ENCODE data around the gene CSPG4. TPM values are rescaled to one million over a fixed set of nuclear protein-coding genes. Genes with fewer than 3 reads are reported as not detected.
"Not testable (repeated sequence)": the region's sequence is repeated elsewhere in the genome, so short reads cannot be mapped to it uniquely, and the experiment has no call there.

Gene CSPG4, protein sequence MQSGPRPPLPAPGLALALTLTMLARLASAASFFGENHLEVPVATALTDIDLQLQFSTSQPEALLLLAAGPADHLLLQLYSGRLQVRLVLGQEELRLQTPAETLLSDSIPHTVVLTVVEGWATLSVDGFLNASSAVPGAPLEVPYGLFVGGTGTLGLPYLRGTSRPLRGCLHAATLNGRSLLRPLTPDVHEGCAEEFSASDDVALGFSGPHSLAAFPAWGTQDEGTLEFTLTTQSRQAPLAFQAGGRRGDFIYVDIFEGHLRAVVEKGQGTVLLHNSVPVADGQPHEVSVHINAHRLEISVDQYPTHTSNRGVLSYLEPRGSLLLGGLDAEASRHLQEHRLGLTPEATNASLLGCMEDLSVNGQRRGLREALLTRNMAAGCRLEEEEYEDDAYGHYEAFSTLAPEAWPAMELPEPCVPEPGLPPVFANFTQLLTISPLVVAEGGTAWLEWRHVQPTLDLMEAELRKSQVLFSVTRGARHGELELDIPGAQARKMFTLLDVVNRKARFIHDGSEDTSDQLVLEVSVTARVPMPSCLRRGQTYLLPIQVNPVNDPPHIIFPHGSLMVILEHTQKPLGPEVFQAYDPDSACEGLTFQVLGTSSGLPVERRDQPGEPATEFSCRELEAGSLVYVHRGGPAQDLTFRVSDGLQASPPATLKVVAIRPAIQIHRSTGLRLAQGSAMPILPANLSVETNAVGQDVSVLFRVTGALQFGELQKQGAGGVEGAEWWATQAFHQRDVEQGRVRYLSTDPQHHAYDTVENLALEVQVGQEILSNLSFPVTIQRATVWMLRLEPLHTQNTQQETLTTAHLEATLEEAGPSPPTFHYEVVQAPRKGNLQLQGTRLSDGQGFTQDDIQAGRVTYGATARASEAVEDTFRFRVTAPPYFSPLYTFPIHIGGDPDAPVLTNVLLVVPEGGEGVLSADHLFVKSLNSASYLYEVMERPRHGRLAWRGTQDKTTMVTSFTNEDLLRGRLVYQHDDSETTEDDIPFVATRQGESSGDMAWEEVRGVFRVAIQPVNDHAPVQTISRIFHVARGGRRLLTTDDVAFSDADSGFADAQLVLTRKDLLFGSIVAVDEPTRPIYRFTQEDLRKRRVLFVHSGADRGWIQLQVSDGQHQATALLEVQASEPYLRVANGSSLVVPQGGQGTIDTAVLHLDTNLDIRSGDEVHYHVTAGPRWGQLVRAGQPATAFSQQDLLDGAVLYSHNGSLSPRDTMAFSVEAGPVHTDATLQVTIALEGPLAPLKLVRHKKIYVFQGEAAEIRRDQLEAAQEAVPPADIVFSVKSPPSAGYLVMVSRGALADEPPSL (N-terminal part only)
- 0.19 and 7.3 TPM in 2 replicates for total RNA-seq (ENCODE audit: low replicate concordance)
- long read RNA-seq = 0 reads

GRCh38 chr15:75712668-75713337, at the start of gene CSPG4:
Gene CSPG4 (minus strand): TSS chr15:75712848. CDS start chr15:75712755, 93 bp downstream.
- peak within 1 kb of the TSS; percentile 36 for H3K27ac Mint-ChIP-seq
- H3K4me3 Mint-ChIP-seq = peak within 1 kb of the TSS; percentile 75
- H3K9me3 Mint-ChIP-seq = no peaks in the 10 kb centered on the region
- H3K27me3 Mint-ChIP-seq = peaks cover 6% of the 10 kb centered on the region
- TF ChIP-seq CTCF (conservative IDR thresholded peaks at IDR 0.05) = no peak
- DNase-seq (ENCODE audit: extremely low spot score, unreplicated experiment) = peak; percentile 80
- no peaks in the 10 kb centered on the region for H3K36me3 Mint-ChIP-seq
- peaks cover 4% of the 10 kb centered on the region for H3K4me1 Mint-ChIP-seq (ENCODE audit: unreplicated experiment)

- H3K4me1 Mint-ChIP-seq (ENCODE audit: unreplicated experiment) = peaks cover 16% of the 10 kb centered on the region
- not testable (repeated sequence) for H3K4me3 Mint-ChIP-seq; H3K27ac Mint-ChIP-seq; H3K27me3 Mint-ChIP-seq; DNase-seq (ENCODE audit: extremely low spot score, unreplicated experiment); H3K36me3 Mint-ChIP-seq; H3K9me3 Mint-ChIP-seq
These were observed 49.7 kb upstream of the CSPG4 start for GRCh38 chr15:75762357-75762718.

DNA sequence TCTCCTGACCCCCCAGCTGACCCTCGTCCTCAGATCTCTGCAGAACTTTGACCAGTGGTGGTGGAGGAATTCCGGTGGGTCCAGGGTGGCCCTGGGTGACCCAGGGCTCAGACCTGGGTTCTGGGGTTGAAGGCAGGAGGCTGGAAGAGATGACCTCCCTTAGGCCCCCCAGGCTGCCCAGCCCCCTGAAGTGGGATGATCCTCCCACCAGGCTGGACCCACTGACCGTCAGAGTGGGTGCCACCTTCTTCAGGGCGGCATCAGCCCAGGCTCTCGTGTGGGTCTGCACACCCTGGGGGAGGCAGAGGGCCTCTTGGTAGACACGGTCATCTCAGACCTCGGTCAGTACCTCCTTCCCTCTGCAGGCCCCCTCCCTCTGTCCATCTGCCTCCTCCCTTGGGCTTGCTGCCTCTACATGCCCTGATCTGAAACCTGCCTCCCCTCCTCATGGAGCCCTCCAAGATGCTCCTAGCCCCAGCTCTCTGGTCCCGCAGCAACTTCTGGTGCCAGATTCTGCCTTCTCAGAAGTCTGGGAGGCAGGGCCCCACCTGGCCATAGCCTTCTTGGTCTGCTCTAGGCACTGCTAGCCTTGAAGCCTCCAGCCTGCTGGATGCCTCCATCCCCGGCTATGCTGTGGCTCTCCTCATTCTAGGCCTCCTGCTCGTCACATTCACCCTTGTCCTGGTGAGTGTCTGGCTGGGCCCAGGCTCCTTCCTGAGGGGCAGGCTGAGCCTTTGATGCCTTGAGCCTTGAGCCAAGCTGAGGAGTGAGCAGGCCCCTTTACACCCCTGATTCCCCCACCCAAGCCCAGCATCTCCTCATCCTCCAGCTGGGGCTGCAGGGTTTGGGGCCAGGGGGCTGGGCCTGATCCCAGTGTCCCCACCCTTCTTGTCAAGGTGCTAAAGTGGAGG, 49.1 kb upstream of the CSPG4 start:
- no peaks in the 10 kb centered on the region for H3K9me3 Mint-ChIP-seq
- H3K4me1 Mint-ChIP-seq (ENCODE audit: unreplicated experiment) = peaks cover 16% of the 10 kb centered on the region
- no peaks in the 10 kb centered on the region for H3K36me3 Mint-ChIP-seq
- no peak overlapping the region for H3K27ac Mint-ChIP-seq
- no peak overlapping the region for H3K4me3 Mint-ChIP-seq
- TF ChIP-seq CTCF (conservative IDR thresholded peaks at IDR 0.05) = no peak
- DNase-seq (ENCODE audit: extremely low spot score, unreplicated experiment) = no peak
- H3K27me3 Mint-ChIP-seq = no peaks in the 10 kb centered on the region

GRCh38 chr15:75760704-75761435, 48.2 kb upstream of the CSPG4 start:
- TF ChIP-seq CTCF (conservative IDR thresholded peaks at IDR 0.05) = no peak
- peaks cover 16% of the 10 kb centered on the region for H3K4me1 Mint-ChIP-seq (ENCODE audit: unreplicated experiment)
- H3K36me3 Mint-ChIP-seq = no peaks in the 10 kb centered on the region
- DNase-seq (ENCODE audit: extremely low spot score, unreplicated experiment) = no peak
- no peak overlapping the region for H3K4me3 Mint-ChIP-seq
- H3K9me3 Mint-ChIP-seq = no peaks in the 10 kb centered on the region
- H3K27ac Mint-ChIP-seq = no peak overlapping the region
- no peaks in the 10 kb centered on the region for H3K27me3 Mint-ChIP-seq

DNA sequence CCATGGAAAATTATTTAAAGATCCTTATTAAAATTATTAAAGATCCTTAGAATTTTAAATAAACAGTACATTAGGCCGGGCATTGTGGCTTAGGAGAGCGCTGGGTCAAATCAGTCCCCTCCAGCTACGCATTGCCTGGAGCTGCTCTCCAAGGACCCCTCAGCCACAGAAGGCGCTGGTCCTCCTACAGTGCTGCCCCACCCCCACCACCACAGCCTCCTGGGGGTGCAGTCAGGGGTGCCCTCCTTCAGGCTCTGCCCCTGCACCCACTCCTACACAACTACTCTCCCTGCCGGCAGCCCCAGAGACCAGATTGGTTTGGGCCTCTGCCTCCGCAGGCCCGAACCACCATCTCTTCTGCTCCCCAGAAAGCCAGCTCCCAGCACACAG, 47.5 kb upstream of the CSPG4 start:
- H3K27ac Mint-ChIP-seq, H3K27me3 Mint-ChIP-seq: not testable (repeated sequence)

More for the DNA sequence above, 47.5 kb upstream of the CSPG4 start:
- H3K4me3 Mint-ChIP-seq; H3K36me3 Mint-ChIP-seq; H3K9me3 Mint-ChIP-seq; DNase-seq (ENCODE audit: extremely low spot score, unreplicated experiment): not testable (repeated sequence)
- H3K4me1 Mint-ChIP-seq (ENCODE audit: unreplicated experiment) = peaks cover 16% of the 10 kb centered on the region
